Measurements from ENCODE around the gene MREG.
"Not testable (repeated sequence)": the region's sequence is repeated elsewhere in the genome, so short reads cannot be mapped to it uniquely, and the experiment has no call there.

Gene MREG

DNA sequence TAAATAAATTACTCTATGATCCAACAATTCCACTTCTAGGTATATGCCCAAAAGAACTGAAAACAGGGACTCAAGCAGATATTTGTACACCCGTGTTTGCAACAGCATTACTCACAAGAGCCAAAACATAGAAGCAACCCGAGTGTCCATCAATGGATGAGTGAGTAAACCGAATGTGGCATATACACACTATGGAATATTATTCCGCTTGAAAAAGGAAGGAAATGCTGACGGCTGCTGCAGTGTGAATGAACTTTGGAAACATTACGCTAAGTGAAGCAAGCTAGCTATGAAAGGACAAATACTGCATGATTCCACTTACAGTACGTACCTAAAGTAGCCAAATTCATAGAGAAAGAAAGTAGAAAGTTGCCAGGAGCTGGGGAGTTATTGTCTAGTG, 32.2 kb downstream of the MREG start:
- DNase-seq (ENCODE audit: low read depth), result no peak
- H3K4me3 ChIP-seq (ENCODE audit: low read depth, low read length), result no peak overlapping the region
- TF ChIP-seq, protein P1, sequence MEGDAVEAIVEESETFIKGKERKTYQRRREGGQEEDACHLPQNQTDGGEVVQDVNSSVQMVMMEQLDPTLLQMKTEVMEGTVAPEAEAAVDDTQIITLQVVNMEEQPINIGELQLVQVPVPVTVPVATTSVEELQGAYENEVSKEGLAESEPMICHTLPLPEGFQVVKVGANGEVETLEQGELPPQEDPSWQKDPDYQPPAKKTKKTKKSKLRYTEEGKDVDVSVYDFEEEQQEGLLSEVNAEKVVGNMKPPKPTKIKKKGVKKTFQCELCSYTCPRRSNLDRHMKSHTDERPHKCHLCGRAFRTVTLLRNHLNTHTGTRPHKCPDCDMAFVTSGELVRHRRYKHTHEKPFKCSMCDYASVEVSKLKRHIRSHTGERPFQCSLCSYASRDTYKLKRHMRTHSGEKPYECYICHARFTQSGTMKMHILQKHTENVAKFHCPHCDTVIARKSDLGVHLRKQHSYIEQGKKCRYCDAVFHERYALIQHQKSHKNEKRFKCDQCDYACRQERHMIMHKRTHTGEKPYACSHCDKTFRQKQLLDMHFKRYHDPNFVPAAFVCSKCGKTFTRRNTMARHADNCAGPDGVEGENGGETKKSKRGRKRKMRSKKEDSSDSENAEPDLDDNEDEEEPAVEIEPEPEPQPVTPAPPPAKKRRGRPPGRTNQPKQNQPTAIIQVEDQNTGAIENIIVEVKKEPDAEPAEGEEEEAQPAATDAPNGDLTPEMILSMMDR (IDR thresholded peaks at IDR 0.05; ENCODE audit: control insufficient read depth, extremely low read depth, insufficient read depth), result no peak

DNA sequence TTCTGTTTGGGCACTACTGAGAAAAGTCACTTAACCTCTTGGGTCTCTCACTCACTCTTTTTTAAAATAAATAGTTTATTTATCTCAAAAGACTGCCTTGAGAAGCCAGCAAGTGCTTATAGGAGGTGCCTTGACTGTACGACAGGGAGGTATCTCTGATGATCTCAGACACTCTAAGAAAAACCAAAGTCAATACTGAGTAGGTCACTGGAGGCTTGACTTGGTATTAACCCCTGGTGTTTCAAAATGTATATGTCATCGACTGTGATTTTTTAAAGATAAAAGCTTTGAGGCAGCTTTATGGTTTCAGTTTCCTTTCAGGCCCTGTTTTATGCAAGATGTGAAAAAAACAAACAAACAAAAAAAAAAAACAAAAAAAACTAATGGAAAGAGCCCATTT, 33.7 kb downstream of the MREG start:
- no peak for DNase-seq (ENCODE audit: low read depth)
- H3K4me3 ChIP-seq (ENCODE audit: low read depth, low read length), result no peak overlapping the region
- TF ChIP-seq, protein P1 (IDR thresholded peaks at IDR 0.05; ENCODE audit: control insufficient read depth, extremely low read depth, insufficient read depth), result no peak

DNA sequence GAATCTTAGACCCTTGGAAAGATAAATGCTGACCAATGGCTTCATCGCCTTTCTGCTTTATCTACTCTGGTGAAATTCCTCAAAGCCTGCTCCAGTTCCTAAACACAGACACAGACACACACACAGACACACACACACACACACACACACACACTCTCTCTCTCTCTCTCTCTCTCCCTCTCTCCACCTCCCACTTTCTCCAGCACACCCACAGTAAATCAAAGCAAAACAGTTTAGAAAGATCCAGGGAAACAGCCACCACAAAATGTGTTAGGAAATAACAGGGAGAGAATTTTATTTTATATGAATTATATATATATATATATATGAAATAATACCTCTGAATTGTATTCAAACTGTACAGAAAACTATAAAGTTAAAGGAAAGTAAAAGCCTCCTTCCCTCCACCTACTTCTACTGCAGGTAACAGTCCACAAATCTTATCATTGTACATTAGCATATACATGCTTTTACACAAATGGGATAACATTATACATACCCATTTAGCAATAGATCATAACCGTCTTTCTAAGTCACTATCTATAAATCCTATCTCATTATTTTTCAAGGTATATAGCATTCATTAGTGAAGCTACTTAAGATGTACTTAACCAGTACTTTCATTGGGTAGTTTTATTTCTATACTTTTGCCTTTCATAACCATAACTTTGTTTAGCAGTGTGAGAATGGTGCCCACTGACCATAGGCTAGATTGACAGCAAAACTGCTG, 38.5 kb downstream of the MREG start:
- no peak overlapping the region for H3K4me3 ChIP-seq (ENCODE audit: low read depth, low read length)
- no peak for DNase-seq (ENCODE audit: low read depth)
- TF ChIP-seq, protein P1 (IDR thresholded peaks at IDR 0.05; ENCODE audit: control insufficient read depth, extremely low read depth, insufficient read depth), result no peak

DNA sequence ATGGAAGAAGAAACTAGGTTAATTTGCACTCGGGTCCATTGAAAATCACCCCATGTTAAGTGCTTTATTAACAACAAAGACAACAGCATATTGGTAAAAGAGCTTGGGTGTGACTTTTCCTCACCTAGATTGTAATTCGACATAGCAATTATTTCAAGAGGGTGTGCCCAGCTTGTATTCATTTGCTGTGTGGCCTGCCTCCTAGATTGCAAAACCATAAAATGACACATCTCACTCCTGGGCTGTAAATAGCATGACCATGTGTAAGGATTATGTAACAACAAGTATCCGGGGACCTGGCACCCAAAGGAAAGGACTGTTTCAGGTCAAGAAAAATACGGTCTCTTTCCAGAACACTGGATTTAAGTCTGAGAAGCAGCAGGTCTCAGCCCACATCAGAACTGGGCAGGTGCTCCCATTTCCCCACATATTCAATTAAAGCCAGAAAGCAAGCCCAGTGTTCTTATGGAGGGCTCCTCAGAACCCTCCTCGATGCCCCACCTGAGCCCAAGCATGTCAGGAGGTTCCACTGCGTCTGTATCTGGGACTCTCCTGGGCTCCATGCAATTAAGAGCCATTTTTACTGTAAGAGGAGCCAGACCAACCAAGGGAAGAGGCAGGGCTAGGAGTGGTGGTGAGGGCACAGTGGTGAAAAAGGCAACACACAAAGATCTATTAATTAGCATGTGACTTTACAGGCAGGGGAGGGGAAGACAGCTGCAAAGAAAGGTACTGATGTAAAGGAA, 39.2 kb downstream of the MREG start:
- no peak for DNase-seq (ENCODE audit: low read depth)
- H3K4me3 ChIP-seq (ENCODE audit: low read depth, low read length), result no peak overlapping the region
- TF ChIP-seq, protein P1 (IDR thresholded peaks at IDR 0.05; ENCODE audit: control insufficient read depth, extremely low read depth, insufficient read depth), result no peak

DNA sequence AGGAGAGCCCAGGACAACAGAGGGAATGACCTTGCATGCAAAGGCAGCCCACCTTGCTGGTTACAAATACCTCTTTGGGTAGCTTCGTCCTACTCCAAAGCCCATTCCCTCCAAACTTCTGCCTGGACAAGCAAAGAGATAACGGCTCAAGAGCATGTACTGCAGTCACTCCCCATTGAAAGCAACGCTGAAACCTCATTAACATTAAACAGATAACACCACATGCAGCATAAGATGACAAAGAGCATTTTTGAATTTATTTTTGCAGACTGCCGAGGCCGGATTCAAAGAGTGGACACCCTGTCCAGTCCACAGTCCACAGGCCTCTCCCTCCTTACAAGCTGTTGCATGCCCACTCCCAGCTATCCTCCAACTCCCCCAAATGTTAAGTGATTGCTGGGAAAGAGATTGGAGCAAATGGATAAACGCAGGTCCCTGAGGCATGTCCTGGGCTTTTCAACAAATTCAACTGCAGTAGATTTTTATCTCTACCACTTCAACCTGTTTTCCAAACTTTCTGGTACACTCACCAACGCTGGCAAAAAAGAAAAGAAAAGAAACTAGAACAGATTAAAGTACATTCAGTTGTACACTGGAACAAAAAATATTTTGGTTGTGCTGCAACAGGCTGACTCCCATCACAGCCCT, 40.1 kb downstream of the MREG start:
- no peak for DNase-seq (ENCODE audit: low read depth)
- TF ChIP-seq, protein P1 (IDR thresholded peaks at IDR 0.05; ENCODE audit: control insufficient read depth, extremely low read depth, insufficient read depth), result no peak
- H3K4me3 ChIP-seq (ENCODE audit: low read depth, low read length), result no peak overlapping the region

DNA sequence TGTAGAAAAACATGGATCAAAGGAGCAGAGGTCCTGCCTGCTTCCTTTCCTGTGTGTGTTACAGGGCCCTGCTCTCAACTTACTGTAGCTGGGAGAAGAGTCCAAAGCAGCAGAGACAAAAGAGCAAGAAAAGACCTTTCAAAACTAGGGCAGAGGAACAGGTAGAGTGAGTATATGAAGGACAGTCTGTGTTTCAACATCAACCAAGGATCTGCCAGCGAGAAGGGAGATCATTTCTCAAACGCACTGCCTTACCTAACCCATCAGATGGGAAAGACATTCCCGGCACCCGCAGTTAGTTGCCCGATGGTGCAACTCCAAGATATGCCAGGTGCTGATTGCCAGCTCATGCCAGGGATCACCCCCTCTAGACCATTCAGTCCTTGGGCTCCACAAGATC, 41.7 kb downstream of the MREG start:
- TF ChIP-seq, protein P1 (IDR thresholded peaks at IDR 0.05; ENCODE audit: control insufficient read depth, extremely low read depth, insufficient read depth), result no peak
- no peak overlapping the region for H3K4me3 ChIP-seq (ENCODE audit: low read depth, low read length)
- DNase-seq (ENCODE audit: low read depth), result no peak

GRCh38 chr2:215970894-215971293, 42.5 kb downstream of the MREG start:
- DNase-seq (ENCODE audit: low read depth); H3K4me3 ChIP-seq (ENCODE audit: low read depth, low read length): not testable (repeated sequence)
